HepG2 (cell line): ENCODE results near the gene DHRS1. TPM values are rescaled to one million over a fixed set of nuclear protein-coding genes. Genes with fewer than 3 reads are reported as not detected.

Source experiments
- ATRX ChIP-seq: sonication (generic); formaldehyde crosslinking; IDR thresholded peaks from 2 replicates; pipeline ENCODE4 v1.4.0; 2020; ENCODE audit warnings: missing genetic modification reagents, borderline replicate concordance
- IRF9 ChIP-seq: sonication (generic); formaldehyde crosslinking; IDR thresholded peaks from 2 replicates; pipeline ENCODE4 v1.8.0; 2022; ENCODE audit warnings: missing genetic modification reagents, mild to moderate bottlenecking, borderline replicate concordance
- MAZ ChIP-seq, 2 experiments: sonication (generic) in 1 of 2; formaldehyde crosslinking in 1 of 2; IDR thresholded peaks; 2 replicates each; pipeline versions ENCODE4 v1.5.0 to v1.6.1; 2012 to 2020; ENCODE audit warnings: low read depth in 2 of 2, mild to moderate bottlenecking in 2 of 2, borderline replicate concordance in 1 of 2, improper control_type of control experiment in 1 of 2, low read length in 1 of 2, missing genetic modification reagents in 1 of 2, moderate library complexity in 1 of 2
- MTERF4 ChIP-seq: sonication (generic); formaldehyde crosslinking; IDR thresholded peaks from 2 replicates; pipeline ENCODE4 v1.8.0; 2023; ENCODE audit warnings: mild to moderate bottlenecking, missing genetic modification reagents
- NFE2L1 ChIP-seq: sonication (generic); formaldehyde crosslinking; IDR thresholded peaks from 2 replicates; pipeline ENCODE4 v1.4.0; 2020; ENCODE audit warnings: missing genetic modification reagents, mild to moderate bottlenecking, borderline replicate concordance
- PAF1 ChIP-seq: IDR thresholded peaks from 2 replicates; pipeline ENCODE4 v1.6.1; 2016; ENCODE audit warnings: missing genetic modification reagents, missing compliant biosample characterization
- POLR2AphosphoS2 ChIP-seq: IDR thresholded peaks from 2 replicates; pipeline ENCODE4 v1.6.1; 2011; ENCODE audit warnings: low read depth, low read length, improper control_type of control experiment
- SIN3A ChIP-seq: IDR thresholded peaks from 2 replicates; pipeline ENCODE4 v1.6.1; 2011; ENCODE audit warnings: low read depth, mild to moderate bottlenecking, control low read depth, low read length, borderline replicate concordance
- SIX1 ChIP-seq: sonication (generic); formaldehyde crosslinking; IDR thresholded peaks from 2 replicates; pipeline ENCODE4 v1.4.0; 2020; ENCODE audit warnings: missing genetic modification reagents, borderline replicate concordance
- TEAD3 ChIP-seq: optimal IDR thresholded peaks from 2 replicates; pipeline ENCODE3; 2016; ENCODE audit warnings: borderline replicate concordance
- ZBTB49 ChIP-seq: sonication (generic); formaldehyde crosslinking; IDR thresholded peaks from 2 replicates; pipeline ENCODE4 v1.4.0; 2020; ENCODE audit warnings: missing genetic modification reagents, borderline replicate concordance
- ZNF281 ChIP-seq: sonication (generic); formaldehyde crosslinking; IDR thresholded peaks from 2 replicates; pipeline ENCODE4 v1.4.0; 2020; ENCODE audit warnings: missing genetic modification reagents, borderline replicate concordance
- ZNF713 ChIP-seq: sonication (generic); formaldehyde crosslinking; IDR thresholded peaks from 2 replicates; pipeline ENCODE4 v1.4.0; 2020; ENCODE audit warnings: mild to moderate bottlenecking, missing genetic modification reagents
- ZNF749 ChIP-seq: sonication (generic); formaldehyde crosslinking; IDR thresholded peaks from 2 replicates; pipeline ENCODE4 v1.8.0; 2022; ENCODE audit warnings: mild to moderate bottlenecking, missing genetic modification reagents, moderate library complexity, borderline replicate concordance
- polyA plus RNA-seq, 8 experiments: library from polyadenylated mRNA; depleted of rRNA in 3 of 8; stranded (reverse) in 7 of 8; unstranded in 1 of 8; fragments of >200 nt; fragmentation: Illumina TruSeq in 4 of 8; extraction: Trizol in 4 of 8; gene quantifications; 2 replicates each; pipeline versions ENCODE4 v1.2.1 to v1.2.3, GENCODE V29; 2011 to 2016; ENCODE audit warnings: low read depth in 4 of 8, missing spikeins in 1 of 8, mixed read lengths in 1 of 8; ENCODE audit not compliant: insufficient read depth in 1 of 8
- total RNA-seq, 5 experiments: library from RNA; depleted of rRNA; stranded (reverse); fragments of >200 nt; fragmentation: Illumina TruSeq; extraction: Trizol; gene quantifications; 2 replicates each; pipeline ENCODE4 v1.2.3, GENCODE V29; 2016; ENCODE audit warnings: low read depth in 1 of 5
- TF ChIP-seq, protein P1 (sequence below): sonication (generic); formaldehyde crosslinking; IDR thresholded peaks from 2 replicates; pipeline ENCODE4 v1.5.0; 2020; ENCODE audit warnings: missing genetic modification reagents, mild to moderate bottlenecking, borderline replicate concordance

Gene DHRS1
- total and polyA plus RNA-seq, 2 of the 13 experiments (the other 11 are each of a cell fraction or from before 2014, with no cell fraction given), result 49.8 to 60.8 TPM

- TF ChIP-seq ZNF713 (CRISPR knock-in tag), result 0 out of 2 replicates have a peak, but pooled peaks have one; percentile 62
- TF ChIP-seq SIX1 (CRISPR knock-in tag), result no peak
- TF ChIP-seq MAZ (IDR thresholded peaks at IDR 0.05; ENCODE audit: borderline replicate concordance, low read depth, low read length), result no peak
- 0 out of 2 replicates have a peak, but pooled peaks have one; percentile 31 for TF ChIP-seq MAZ (CRISPR knock-in tag; IDR thresholded peaks at IDR 0.05; ENCODE audit: low read depth)
- TF ChIP-seq ZNF281 (CRISPR knock-in tag), result 0 out of 2 replicates have a peak, but pooled peaks have one; percentile 12
- TF ChIP-seq POLR2AphosphoS2, result no peak
- TF ChIP-seq MTERF4 (CRISPR knock-in tag), result 0 out of 2 replicates have a peak, but pooled peaks have one; percentile 20
- peak; percentile 27; the same call in 1 of the 2 replicates for TF ChIP-seq SIN3A
- TF ChIP-seq IRF9 (CRISPR knock-in tag), result no peak
- TF ChIP-seq ZBTB49 (CRISPR knock-in tag), result 0 out of 2 replicates have a peak, but pooled peaks have one; percentile 11
- TF ChIP-seq PAF1 (CRISPR knock-in tag), result 0 out of 2 replicates have a peak, but pooled peaks have one; percentile 33
- TF ChIP-seq, protein P1, sequence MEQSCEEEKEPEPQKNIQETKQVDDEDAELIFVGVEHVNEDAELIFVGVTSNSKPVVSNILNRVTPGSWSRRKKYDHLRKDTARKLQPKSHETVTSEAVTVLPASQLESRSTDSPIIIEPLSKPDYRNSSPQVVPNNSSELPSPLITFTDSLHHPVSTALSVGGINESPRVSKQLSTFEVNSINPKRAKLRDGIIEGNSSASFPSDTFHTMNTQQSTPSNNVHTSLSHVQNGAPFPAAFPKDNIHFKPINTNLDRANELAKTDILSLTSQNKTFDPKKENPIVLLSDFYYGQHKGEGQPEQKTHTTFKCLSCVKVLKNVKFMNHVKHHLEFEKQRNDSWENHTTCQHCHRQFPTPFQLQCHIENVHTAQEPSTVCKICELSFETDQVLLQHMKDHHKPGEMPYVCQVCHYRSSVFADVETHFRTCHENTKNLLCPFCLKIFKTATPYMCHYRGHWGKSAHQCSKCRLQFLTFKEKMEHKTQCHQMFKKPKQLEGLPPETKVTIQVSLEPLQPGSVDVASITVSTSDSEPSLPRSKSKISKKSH (CRISPR knock-in tag), result 0 out of 2 replicates have a peak, but pooled peaks have one; percentile 39
- peak; percentile 42; the same call in 1 of the 2 replicates for TF ChIP-seq ATRX (CRISPR knock-in tag)
- peak; percentile 21 for TF ChIP-seq TEAD3
- TF ChIP-seq NFE2L1 (CRISPR knock-in tag), result peak; percentile 63; the same call in 1 of the 2 replicates
- TF ChIP-seq ZNF749 (CRISPR knock-in tag), result no peak
Measured at GRCh38 chr14:24300326-24300980, 873 bp upstream of the DHRS1 start (continued).
